Measurements from ENCODE around the gene ULK4.
A peak's percentile ranks its signal among the peaks of the same experiment; 100 is the strongest.

Gene ULK4

GRCh38 chr3:41207355-41207754 lies 754.5 kb downstream of the ULK4 start:
- CTCF ChIA-PET, result no interaction called here
- Histone ChIP-seq H3K36me3 (ENCODE audit: control insufficient read depth in 2 of 2, insufficient read depth in 1 of 2, low read length in 2 of 2) (peaks cover 0 to 13% of the 10 kb centered on the region in 2 experiments; a peak in 1 of 3 replicates), H3K4me1 (ENCODE audit: control insufficient read depth, insufficient read depth, low read length) (peaks cover 6% of the 10 kb centered on the region; the same call in 1 of the 2 replicates), H3K27ac (ENCODE audit: extremely low read depth, low read depth, low read length) (no peak overlapping the region), H3K9me3 (ENCODE audit: control insufficient read depth, insufficient read depth, low read depth, low read length) (no peaks in the 10 kb centered on the region), H3K4me3 (ENCODE audit: low read depth, low read length) (no peak overlapping the region)
- 0 out of 2 replicates have a peak, but pooled peaks have one; percentile 42 for TF ChIP-seq ZNF10 (tag by site-specific recombination; IDR thresholded peaks at IDR 0.05)
- TF ChIP-seq PRDM6 (tag by site-specific recombination; IDR thresholded peaks at IDR 0.05), result no peak
- POLR2A ChIA-PET, result interaction anchor here (3.3 kb wide), 1 partner anchor 8 kb away, joined by 24 read pairs; the partner anchor contains the start of gene CTNNB1

DNA sequence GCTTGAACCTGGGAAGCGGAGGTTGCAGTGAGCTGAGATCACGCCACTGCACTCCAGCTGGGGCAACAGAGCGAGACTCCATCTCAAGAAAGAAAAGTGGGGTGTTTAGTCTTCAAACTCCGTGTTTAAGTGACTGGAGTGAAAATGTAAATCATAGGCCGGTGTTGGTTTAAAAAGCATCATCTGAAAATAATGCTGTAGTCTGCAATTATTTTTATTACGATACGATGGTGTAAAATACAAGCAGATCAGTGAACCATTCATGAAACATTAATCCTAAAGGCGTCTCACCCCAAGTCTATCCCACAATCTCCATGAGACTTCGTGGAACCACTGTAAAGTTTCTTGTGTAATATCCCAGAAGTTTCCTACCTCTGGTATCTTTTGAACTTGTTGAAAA lies 756.3 kb downstream of the ULK4 start:
- no peak overlapping the region for H3K27ac ChIP-seq (ENCODE audit: extremely low read depth, low read depth, low read length)
- POLR2A ChIA-PET, result no interaction called here
- no peak for TF ChIP-seq ZNF624 (tag by site-specific recombination; IDR thresholded peaks at IDR 0.05)
- TF ChIP-seq ZNF121 (tag by site-specific recombination; IDR thresholded peaks at IDR 0.05), result peak; percentile 17; the same call in 1 of the 2 replicates
- TF ChIP-seq KLF7 (tag by site-specific recombination; IDR thresholded peaks at IDR 0.05; ENCODE audit: borderline replicate concordance), result no peak
- TF ChIP-seq ZNF776 (tag by site-specific recombination; IDR thresholded peaks at IDR 0.05; ENCODE audit: borderline replicate concordance), result no peak
- no peak for TF ChIP-seq ZNF670 (tag by site-specific recombination; IDR thresholded peaks at IDR 0.05; ENCODE audit: low read depth)
- no peak for TF ChIP-seq ZNF155 (tag by site-specific recombination; IDR thresholded peaks at IDR 0.05)
- peaks cover 0 to 6% of the 10 kb centered on the region in 2 experiments; a peak in 1 of 3 replicates for H3K36me3 ChIP-seq (ENCODE audit: control insufficient read depth in 2 of 2, insufficient read depth in 1 of 2, low read length in 2 of 2)
- H3K4me1 ChIP-seq (ENCODE audit: control insufficient read depth, insufficient read depth, low read length), result peaks cover 6% of the 10 kb centered on the region; the same call in 1 of the 2 replicates
- no peak overlapping the region for H3K4me3 ChIP-seq (ENCODE audit: low read depth, low read length)
- CTCF ChIA-PET, result no interaction called here
- no peaks in the 10 kb centered on the region for H3K9me3 ChIP-seq (ENCODE audit: control insufficient read depth, insufficient read depth, low read depth, low read length)

DNA sequence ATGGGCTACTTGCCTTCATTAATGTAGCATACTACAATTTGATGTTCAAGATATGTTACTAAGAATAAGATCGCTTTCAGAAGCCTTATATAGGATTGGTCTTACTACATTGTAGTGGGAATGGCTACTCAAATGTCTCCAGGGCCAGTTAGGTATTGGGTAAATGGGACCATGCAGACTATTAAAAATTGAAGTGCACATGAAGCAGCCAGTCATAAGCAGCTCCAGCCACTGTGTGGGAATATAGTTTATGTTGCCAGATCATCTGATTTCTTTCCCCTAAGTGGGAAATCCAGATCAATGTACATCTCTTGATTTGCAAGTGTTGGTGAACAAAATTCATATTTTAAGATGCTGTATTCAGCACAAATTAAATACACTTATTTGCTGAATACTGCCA lies 757.5 kb downstream of the ULK4 start:
- no peak overlapping the region for H3K27ac ChIP-seq (ENCODE audit: extremely low read depth, low read depth, low read length)
- TF ChIP-seq ZNF600 (tag by site-specific recombination; IDR thresholded peaks at IDR 0.05) (peak; percentile 55; the same call in 1 of the 2 replicates), ZNF580 (tag by site-specific recombination; IDR thresholded peaks at IDR 0.05) (no peak), ZNF157 (tag by site-specific recombination; IDR thresholded peaks at IDR 0.05) (no peak)
- peaks cover 6% of the 10 kb centered on the region; the same call in 1 of the 2 replicates for H3K4me1 ChIP-seq (ENCODE audit: control insufficient read depth, insufficient read depth, low read length)
- POLR2A ChIA-PET, result no interaction called here
- H3K36me3 ChIP-seq (ENCODE audit: control insufficient read depth in 2 of 2, insufficient read depth in 1 of 2, low read length in 2 of 2), result peaks cover 0 to 3% of the 10 kb centered on the region in 2 experiments; a peak in 1 of 3 replicates
- no peak overlapping the region for H3K4me3 ChIP-seq (ENCODE audit: low read depth, low read length)
- CTCF ChIA-PET, result no interaction called here
- no peaks in the 10 kb centered on the region for H3K9me3 ChIP-seq (ENCODE audit: control insufficient read depth, insufficient read depth, low read depth, low read length)

DNA sequence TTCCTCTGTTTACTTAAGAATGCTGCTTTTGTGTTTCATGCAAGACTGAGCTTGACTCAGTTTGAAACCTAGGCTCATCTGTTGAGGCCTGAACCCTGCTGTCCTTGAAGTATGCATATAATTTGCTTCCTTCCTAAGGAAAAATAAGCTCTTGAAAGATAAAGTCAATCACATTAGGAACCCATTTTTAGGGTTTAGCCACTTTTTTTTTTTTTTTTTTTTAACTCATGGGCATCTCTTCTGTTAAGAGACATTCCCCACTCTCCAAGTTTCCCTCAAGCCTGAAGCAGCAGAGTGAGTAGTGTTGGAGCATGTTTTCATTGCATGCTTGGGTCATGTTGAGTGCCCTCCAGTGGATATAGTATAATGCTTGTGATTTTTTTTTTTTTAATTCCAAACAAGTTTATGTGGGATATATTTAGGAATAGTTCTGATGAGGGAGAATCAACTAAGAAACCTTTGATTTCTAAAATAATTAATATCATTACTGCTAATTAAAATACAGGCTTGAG lies 759.0 kb downstream of the ULK4 start:
- H3K36me3 ChIP-seq (ENCODE audit: control insufficient read depth in 2 of 2, insufficient read depth in 1 of 2, low read length in 2 of 2), result no peaks in the 10 kb centered on the region
- H3K4me3 ChIP-seq (ENCODE audit: low read depth, low read length), result peak overlapping the region; percentile 27; the same call in 1 of the 2 replicates
- CTCF ChIA-PET, result interaction anchor here (0.6 to 0.9 kb wide), 8 partner anchors 14 to 1160 kb away, joined by 3 to 5 read pairs (median 4); no protein-coding TSS in a partner anchor
- POLR2A ChIA-PET, result interaction anchor here (0.8 kb wide), 1 partner anchor 44 kb away, joined by 5 read pairs; no protein-coding TSS in a partner anchor
- peaks cover 6% of the 10 kb centered on the region; the same call in 1 of the 2 replicates for H3K4me1 ChIP-seq (ENCODE audit: control insufficient read depth, insufficient read depth, low read length)
- no peak overlapping the region for H3K27ac ChIP-seq (ENCODE audit: extremely low read depth, low read depth, low read length)
- no peaks in the 10 kb centered on the region for H3K9me3 ChIP-seq (ENCODE audit: control insufficient read depth, insufficient read depth, low read depth, low read length)
- no peak for TF ChIP-seq ZNF623 (tag by site-specific recombination; IDR thresholded peaks at IDR 0.05)
- TF ChIP-seq, protein P1, sequence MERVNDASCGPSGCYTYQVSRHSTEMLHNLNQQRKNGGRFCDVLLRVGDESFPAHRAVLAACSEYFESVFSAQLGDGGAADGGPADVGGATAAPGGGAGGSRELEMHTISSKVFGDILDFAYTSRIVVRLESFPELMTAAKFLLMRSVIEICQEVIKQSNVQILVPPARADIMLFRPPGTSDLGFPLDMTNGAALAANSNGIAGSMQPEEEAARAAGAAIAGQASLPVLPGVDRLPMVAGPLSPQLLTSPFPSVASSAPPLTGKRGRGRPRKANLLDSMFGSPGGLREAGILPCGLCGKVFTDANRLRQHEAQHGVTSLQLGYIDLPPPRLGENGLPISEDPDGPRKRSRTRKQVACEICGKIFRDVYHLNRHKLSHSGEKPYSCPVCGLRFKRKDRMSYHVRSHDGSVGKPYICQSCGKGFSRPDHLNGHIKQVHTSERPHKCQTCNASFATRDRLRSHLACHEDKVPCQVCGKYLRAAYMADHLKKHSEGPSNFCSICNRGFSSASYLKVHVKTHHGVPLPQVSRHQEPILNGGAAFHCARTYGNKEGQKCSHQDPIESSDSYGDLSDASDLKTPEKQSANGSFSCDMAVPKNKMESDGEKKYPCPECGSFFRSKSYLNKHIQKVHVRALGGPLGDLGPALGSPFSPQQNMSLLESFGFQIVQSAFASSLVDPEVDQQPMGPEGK (tag by site-specific recombination; IDR thresholded peaks at IDR 0.05), result no peak
- TF ChIP-seq ZXDB (tag by site-specific recombination; IDR thresholded peaks at IDR 0.05), result no peak
- TF ChIP-seq SCRT1 (tag by site-specific recombination; IDR thresholded peaks at IDR 0.05; ENCODE audit: borderline replicate concordance), result no peak
- no peak for TF ChIP-seq ZFP3 (tag by site-specific recombination; IDR thresholded peaks at IDR 0.05; ENCODE audit: low read depth)
- TF ChIP-seq ZNF585B (tag by site-specific recombination; IDR thresholded peaks at IDR 0.05), result no peak
- no peak for TF ChIP-seq ZNF792 (tag by site-specific recombination; IDR thresholded peaks at IDR 0.05)
- TF ChIP-seq ZNF324 (tag by site-specific recombination; IDR thresholded peaks at IDR 0.05), result no peak
- TF ChIP-seq ZNF394 (tag by site-specific recombination; IDR thresholded peaks at IDR 0.05; ENCODE audit: borderline replicate concordance), result no peak
- no peak for TF ChIP-seq BCL6B (tag by site-specific recombination; IDR thresholded peaks at IDR 0.05)
- no peak for TF ChIP-seq ZNF354C (tag by site-specific recombination; IDR thresholded peaks at IDR 0.05; ENCODE audit: borderline replicate concordance, low read depth)
- no peak for TF ChIP-seq ZEB2 (tag by site-specific recombination; IDR thresholded peaks at IDR 0.05)
